Fibroblast of villous mesenchyme (primary cell): Measurements from ENCODE around the gene CFAP141. TPM values are rescaled to one million over a fixed set of nuclear protein-coding genes. Genes with fewer than 3 reads are reported as not detected.

Experiments
- DNase-seq: peaks from one replicate; pipeline ENCODE4 v3.0.0-alpha.2; 2010; ENCODE audit warnings: low read depth
- H3K4me3 ChIP-seq: 2 replicates; pipeline ENCODE4 v1.5.1; 2011; ENCODE audit warnings: low read depth, mild to moderate bottlenecking, low read length
- total RNA-seq: library from RNA; depleted of rRNA; stranded (reverse); fragments of >200 nt; gene quantifications from 2 replicates; pipeline ENCODE4 v1.2.3, GENCODE V29; 2012
- TF ChIP-seq, protein P1 (sequence below): IDR thresholded peaks from 2 replicates; pipeline ENCODE4 v1.5.1; 2012; ENCODE audit warnings: low read depth, mild to moderate bottlenecking, low read length; ENCODE audit not compliant: insufficient read depth

The CFAP141 gene
- total RNA-seq, 1 donor = not detected

DNA sequence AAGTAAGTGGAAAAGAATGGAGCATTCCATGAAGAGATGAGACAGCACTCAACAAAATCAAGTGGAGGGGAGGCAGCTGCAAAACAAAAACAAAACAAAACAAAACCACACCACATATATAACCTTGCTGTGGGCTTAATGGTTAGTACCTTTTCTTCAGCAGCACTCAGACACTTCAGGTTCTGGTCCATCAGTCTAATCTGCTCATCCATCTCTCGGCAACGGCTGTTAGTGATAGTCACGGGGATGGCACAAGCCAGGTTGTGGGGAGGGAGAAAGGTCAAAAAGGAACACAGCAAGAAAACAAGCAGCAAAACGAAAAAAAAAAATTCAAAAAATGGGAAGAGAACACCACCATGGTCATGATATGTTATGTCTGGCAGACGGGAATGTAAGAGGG, 34.3 kb downstream of the CFAP141 start:
- TF ChIP-seq, protein P1, sequence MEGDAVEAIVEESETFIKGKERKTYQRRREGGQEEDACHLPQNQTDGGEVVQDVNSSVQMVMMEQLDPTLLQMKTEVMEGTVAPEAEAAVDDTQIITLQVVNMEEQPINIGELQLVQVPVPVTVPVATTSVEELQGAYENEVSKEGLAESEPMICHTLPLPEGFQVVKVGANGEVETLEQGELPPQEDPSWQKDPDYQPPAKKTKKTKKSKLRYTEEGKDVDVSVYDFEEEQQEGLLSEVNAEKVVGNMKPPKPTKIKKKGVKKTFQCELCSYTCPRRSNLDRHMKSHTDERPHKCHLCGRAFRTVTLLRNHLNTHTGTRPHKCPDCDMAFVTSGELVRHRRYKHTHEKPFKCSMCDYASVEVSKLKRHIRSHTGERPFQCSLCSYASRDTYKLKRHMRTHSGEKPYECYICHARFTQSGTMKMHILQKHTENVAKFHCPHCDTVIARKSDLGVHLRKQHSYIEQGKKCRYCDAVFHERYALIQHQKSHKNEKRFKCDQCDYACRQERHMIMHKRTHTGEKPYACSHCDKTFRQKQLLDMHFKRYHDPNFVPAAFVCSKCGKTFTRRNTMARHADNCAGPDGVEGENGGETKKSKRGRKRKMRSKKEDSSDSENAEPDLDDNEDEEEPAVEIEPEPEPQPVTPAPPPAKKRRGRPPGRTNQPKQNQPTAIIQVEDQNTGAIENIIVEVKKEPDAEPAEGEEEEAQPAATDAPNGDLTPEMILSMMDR = no peak
- no peak overlapping the region for H3K4me3 ChIP-seq
- DNase-seq = no peak

DNA sequence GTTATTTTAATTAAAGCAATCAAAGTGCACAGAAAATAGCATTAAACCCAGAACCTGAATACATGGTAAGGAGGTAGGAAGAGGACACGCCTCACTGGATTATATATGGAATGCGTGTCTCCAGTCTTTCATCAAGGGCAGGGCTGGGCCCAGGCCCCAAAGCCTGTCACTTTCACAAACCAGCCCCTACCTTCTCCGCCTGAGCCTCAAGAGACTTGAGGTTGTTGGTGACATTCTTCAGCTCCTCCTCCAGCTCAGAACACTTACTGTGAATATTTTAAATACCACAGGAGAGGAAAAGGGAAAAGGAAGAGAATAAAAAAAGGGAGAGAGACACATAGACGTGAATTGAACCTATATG, 34.9 kb downstream of the CFAP141 start:
- TF ChIP-seq, protein P1 = no peak

DNA sequence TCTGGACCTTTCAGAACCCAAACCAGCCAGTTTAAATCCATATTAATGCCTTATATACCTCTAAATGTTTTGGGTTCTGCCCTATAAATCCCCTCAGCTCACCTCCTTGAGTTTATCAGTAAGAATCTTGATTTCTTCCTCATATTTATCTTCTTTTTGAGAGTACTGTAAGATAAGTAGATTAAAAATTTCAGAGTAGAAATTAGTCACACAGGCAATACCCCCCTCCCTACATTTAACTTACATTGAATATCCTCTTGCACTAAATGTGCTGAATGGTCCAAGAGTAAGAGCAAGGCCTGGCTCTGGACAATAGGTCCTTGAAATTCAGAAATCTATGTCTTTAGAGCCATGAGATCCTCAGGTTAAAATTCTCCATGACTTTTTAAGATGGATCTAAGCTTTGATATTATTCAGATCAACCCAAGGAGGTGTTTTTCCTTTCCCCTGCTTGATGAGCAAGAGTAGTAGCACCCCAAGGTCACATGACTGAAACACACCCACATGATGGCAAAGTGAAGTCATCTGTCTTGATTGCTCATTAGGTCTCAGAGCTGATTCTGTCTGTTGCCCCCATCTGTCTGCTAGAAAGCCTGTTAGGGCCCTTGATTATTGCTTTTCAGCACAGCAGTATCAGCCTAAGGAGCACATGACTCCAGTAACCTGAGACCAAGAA, 35.4 kb downstream of the CFAP141 start:
- TF ChIP-seq, protein P1 = no peak
- no peak overlapping the region for H3K4me3 ChIP-seq
- DNase-seq = no peak

More for the DNA sequence above, 34.9 kb downstream of the CFAP141 start:
- no peak overlapping the region for H3K4me3 ChIP-seq
- DNase-seq = no peak

DNA sequence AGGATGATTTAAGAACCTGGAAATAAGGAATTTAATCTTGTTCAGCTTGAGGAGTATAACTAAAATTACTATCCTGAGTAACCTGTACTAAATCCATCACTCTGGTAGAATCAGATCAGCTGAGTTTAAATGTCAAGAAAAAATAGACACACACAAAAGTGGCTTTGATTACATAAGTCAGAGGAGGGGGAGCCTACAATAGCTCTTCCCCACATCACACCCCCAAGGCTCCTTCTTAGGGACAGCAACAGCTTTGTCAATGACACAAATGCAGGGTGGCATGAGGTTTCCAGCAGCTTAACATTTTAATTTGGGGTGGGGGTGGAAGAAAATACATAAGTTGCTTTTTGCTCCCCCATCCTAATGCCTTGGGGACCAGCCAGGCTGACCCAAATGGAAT, 38.7 kb downstream of the CFAP141 start:
- no peak overlapping the region for H3K4me3 ChIP-seq
- TF ChIP-seq, protein P1 = no peak
- no peak for DNase-seq

DNA sequence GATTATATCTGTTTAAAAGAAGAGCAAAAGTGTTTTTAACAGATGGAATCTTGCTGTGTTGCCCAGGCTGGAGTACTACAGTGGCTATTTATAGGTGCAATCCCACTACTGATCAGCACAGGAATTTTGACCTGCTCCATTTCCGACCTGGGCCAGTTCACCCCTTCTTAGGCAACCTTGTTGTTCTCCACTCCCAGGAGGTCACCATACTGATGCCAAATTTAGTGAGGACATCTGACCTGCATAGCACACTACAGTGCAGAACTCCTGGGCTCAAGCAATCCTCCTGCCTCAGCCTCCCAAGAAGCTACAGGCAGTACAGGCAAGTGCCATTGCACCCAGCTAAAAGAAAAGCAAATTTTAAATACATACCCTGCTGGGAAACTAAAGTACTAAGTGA, 39.9 kb downstream of the CFAP141 start:
- no peak overlapping the region for H3K4me3 ChIP-seq
- TF ChIP-seq, protein P1 = no peak
- no peak for DNase-seq

DNA sequence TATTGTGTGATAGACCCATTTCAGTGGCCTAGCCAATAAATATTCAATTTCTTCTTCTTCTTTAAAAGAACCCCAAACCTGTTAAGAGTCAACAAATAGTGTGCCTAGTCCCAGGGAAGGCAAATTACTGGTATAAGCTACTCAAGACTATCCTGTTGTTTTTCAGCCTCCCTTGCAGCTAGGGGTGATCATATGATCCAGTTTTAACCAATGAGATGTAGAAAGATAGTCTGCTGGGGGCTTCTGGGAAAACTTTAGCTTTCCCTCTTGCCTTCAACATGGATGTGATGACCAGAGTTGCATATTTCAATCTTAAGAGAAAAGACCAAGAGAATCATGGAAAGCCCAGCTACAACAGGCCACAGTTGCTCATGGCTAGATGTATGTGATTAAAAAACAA, 46.6 kb downstream of the CFAP141 start:
- no peak overlapping the region for H3K4me3 ChIP-seq
- no peak for DNase-seq
- TF ChIP-seq, protein P1 = no peak
